OCI-LY1 (cell line): ENCODE measurements around the gene ZNF668.

Source experiments
- H2AFZ ChIP-seq: fragments of 200-600 bp; sonication (generic), shearing (Covaris generic); 2 replicates; pipeline ENCODE4 v1.6.0; 2014; ENCODE audit warnings: antibody characterized with exemption, mild to moderate bottlenecking, low read length
- H3F3A ChIP-seq: fragments of 200-600 bp; sonication (generic), shearing (Covaris generic); 2 replicates; pipeline ENCODE4 v1.6.0; 2014; ENCODE audit warnings: mild to moderate bottlenecking, antibody characterized with exemption, low read length, moderate library complexity; ENCODE audit not compliant: insufficient read depth
- H3K27ac ChIP-seq: fragments of 200-600 bp; sonication (generic); 2 replicates; pipeline ENCODE4 v1.5.1; 2014; ENCODE audit warnings: low read length, mixed run types, mild to moderate bottlenecking, low read depth; ENCODE audit not compliant: poor library complexity, severe bottlenecking
- H3K27me3 ChIP-seq: fragments of 200-600 bp; sonication (generic); 2 replicates; pipeline ENCODE4 v1.6.0; 2014; ENCODE audit warnings: antibody characterized with exemption, mild to moderate bottlenecking, low read length, moderate library complexity; ENCODE audit not compliant: insufficient read depth
- H3K36me3 ChIP-seq: fragments of 200-600 bp; sonication (generic); 2 replicates; pipeline ENCODE4 v1.6.1; 2014; ENCODE audit warnings: mild to moderate bottlenecking, antibody characterized with exemption, low read length, moderate library complexity, mixed read lengths; ENCODE audit not compliant: insufficient read depth
- H3K4me1 ChIP-seq: fragments of 200-600 bp; sonication (generic); 2 replicates; pipeline ENCODE4 v1.5.1; 2014; ENCODE audit warnings: mild to moderate bottlenecking, low read length, moderate library complexity; ENCODE audit not compliant: insufficient read depth, severe bottlenecking
- H3K4me2 ChIP-seq: fragments of 200-600 bp; sonication (generic), shearing (Covaris generic); 2 replicates; pipeline ENCODE4 v1.6.1; 2014; ENCODE audit warnings: low read length
- H3K4me3 ChIP-seq: fragments of 200-600 bp; sonication (generic); 2 replicates; pipeline ENCODE4 v1.5.1; 2014; ENCODE audit warnings: low read length, low read depth, mild to moderate bottlenecking, mixed read lengths; ENCODE audit not compliant: poor library complexity, severe bottlenecking
- H3K79me2 ChIP-seq: fragments of 200-600 bp; shearing (Covaris generic); 2 replicates; pipeline ENCODE4 v1.6.1; 2016; ENCODE audit warnings: mixed run types, low read length, mixed read lengths; ENCODE audit not compliant: insufficient read depth
- H3K9ac ChIP-seq: fragments of 200-600 bp; sonication (generic), shearing (Covaris generic); 2 replicates; pipeline ENCODE4 v1.6.1; 2014; ENCODE audit warnings: mild to moderate bottlenecking, low read length, mixed read lengths
- H3K9me2 ChIP-seq: fragments of 200-600 bp; sonication (generic), shearing (Covaris generic); 2 replicates; pipeline ENCODE4 v1.6.1; 2014; ENCODE audit warnings: low read depth, mild to moderate bottlenecking, low read length, mixed read lengths
- H3K9me3 ChIP-seq: fragments of 200-600 bp; shearing (Covaris generic); 2 replicates; pipeline ENCODE4 v1.6.1; 2014; ENCODE audit warnings: low read length, mixed read lengths
- H4K20me1 ChIP-seq: fragments of 200-600 bp; sonication (generic), shearing (Covaris generic); 2 replicates; pipeline ENCODE4 v1.6.0; 2016; ENCODE audit warnings: mild to moderate bottlenecking, low read length; ENCODE audit not compliant: insufficient read depth
- EZH2 ChIP-seq: fragments of 200-600 bp; sonication (generic), shearing (Covaris generic); IDR thresholded peaks from 2 replicates; pipeline ENCODE4 v1.8.0; 2017; ENCODE audit warnings: borderline replicate concordance, mixed run types, mild to moderate bottlenecking, antibody characterized with exemption, low read length, moderate library complexity, mixed read lengths
- TF ChIP-seq, protein P1 (sequence below): fragments of 200-600 bp; sonication (generic), shearing (Covaris generic); IDR thresholded peaks from 2 replicates; pipeline ENCODE4 v1.5.1; 2017; ENCODE audit warnings: mild to moderate bottlenecking, antibody characterized with exemption, low read length, moderate library complexity, mixed read lengths

ZNF668 gene

DNA sequence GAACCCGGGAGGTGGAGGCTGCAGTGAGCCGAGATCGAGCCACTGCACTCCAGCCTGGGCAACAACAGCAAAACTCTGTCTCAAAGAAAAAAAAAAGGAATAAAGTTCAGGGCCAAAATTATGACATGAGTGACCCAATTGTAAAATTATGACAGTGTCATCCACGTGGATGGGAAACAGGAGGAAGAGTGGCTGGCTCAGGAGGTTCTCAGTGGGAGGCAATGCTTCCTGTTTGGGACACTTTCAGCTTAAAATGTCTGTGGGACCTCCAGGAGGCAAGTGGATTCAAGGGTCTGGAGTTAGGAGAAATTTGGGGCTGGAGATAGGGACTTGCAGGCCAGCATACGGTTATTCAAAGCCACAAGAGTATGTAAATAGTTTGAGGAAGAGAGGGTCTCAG, 48.7 kb downstream of the ZNF668 start:
- Histone ChIP-seq H3F3A (no peaks in the 10 kb centered on the region), H3K27me3 (no peaks in the 10 kb centered on the region; the same call in 1 of the 2 replicates), H3K4me2 (no peak overlapping the region), H4K20me1 (no peaks in the 10 kb centered on the region), H3K79me2 (no peaks in the 10 kb centered on the region), H3K4me1 (no peaks in the 10 kb centered on the region), H3K36me3 (no peaks in the 10 kb centered on the region), H3K9me2 (no peaks in the 10 kb centered on the region), H3K9me3 (no peaks in the 10 kb centered on the region), H2AFZ (no peak overlapping the region), H3K9ac (no peak overlapping the region), H3K27ac (no peak overlapping the region), H3K4me3 (no peak overlapping the region)
- TF ChIP-seq, protein P1, sequence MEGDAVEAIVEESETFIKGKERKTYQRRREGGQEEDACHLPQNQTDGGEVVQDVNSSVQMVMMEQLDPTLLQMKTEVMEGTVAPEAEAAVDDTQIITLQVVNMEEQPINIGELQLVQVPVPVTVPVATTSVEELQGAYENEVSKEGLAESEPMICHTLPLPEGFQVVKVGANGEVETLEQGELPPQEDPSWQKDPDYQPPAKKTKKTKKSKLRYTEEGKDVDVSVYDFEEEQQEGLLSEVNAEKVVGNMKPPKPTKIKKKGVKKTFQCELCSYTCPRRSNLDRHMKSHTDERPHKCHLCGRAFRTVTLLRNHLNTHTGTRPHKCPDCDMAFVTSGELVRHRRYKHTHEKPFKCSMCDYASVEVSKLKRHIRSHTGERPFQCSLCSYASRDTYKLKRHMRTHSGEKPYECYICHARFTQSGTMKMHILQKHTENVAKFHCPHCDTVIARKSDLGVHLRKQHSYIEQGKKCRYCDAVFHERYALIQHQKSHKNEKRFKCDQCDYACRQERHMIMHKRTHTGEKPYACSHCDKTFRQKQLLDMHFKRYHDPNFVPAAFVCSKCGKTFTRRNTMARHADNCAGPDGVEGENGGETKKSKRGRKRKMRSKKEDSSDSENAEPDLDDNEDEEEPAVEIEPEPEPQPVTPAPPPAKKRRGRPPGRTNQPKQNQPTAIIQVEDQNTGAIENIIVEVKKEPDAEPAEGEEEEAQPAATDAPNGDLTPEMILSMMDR, result no peak
- no peak for TF ChIP-seq EZH2

DNA sequence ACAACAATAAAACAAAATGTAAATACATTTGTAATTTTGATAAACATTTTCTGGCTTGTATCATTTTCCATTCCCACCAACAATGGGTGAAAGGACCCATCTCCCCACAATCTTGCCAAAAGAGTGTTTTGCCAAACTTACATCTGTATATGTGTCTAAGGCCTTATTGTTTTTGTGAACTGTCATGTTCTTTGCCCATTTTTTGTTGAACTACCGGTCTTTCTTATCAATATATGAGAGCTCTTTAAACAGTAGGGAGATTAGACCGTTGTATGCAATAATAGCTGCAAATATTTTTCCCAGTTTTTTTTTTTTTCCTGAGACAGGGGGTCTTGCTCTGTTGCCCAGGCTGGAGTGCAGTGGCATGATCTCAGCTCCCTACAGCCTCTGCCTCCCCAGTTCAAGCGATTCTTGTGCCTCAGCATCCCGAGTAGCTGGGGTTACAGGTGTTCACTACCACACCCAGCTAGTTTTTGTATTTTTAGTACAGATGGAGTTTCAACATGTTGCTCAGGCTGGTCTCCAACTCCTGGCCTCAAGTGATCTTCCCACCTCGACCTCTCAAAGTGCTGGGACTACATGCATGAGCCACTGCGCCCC, 50.3 kb downstream of the ZNF668 start:
- Histone ChIP-seq H3K9me2 (no peaks in the 10 kb centered on the region), H3K36me3 (no peaks in the 10 kb centered on the region), H2AFZ (no peak overlapping the region), H4K20me1 (no peaks in the 10 kb centered on the region), H3F3A (no peaks in the 10 kb centered on the region), H3K79me2 (no peaks in the 10 kb centered on the region), H3K27me3 (no peaks in the 10 kb centered on the region; the same call in 1 of the 2 replicates), H3K9ac (no peak overlapping the region), H3K4me2 (no peak overlapping the region), H3K9me3 (no peaks in the 10 kb centered on the region), H3K27ac (no peak overlapping the region), H3K4me3 (no peak overlapping the region), H3K4me1 (no peaks in the 10 kb centered on the region)
- no peak for TF ChIP-seq EZH2
- TF ChIP-seq, protein P1, result no peak

DNA sequence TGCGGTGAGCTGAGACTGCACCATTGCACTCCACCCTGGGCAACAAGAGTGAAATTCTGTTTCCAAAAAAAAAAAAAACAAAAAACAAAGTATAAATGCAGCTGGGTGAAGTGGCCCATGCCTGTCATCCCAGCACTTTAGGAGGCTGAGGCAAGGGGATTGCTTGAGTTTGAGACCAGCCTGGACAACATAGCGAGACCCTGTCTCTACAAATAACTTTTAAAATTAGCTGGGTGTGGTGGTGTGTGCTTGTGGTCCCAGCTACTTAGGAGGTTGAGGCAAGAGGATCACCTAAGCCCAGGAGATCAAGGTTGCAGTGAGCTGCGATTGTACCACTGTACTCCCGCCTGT, 50.8 kb downstream of the ZNF668 start:
- H3K27me3 ChIP-seq, result no peaks in the 10 kb centered on the region; the same call in 1 of the 2 replicates
- TF ChIP-seq, protein P1, result no peak
- TF ChIP-seq EZH2, result no peak
- no peaks in the 10 kb centered on the region for H3K79me2 ChIP-seq
- H3K9me3 ChIP-seq, result no peaks in the 10 kb centered on the region
- H3K27ac ChIP-seq, result no peak overlapping the region
- H3K9me2 ChIP-seq, result no peaks in the 10 kb centered on the region
- no peak overlapping the region for H3K9ac ChIP-seq
- no peak overlapping the region for H3K4me3 ChIP-seq
- H3K36me3 ChIP-seq, result no peaks in the 10 kb centered on the region
- H3K4me1 ChIP-seq, result no peaks in the 10 kb centered on the region
- H3F3A ChIP-seq, result no peaks in the 10 kb centered on the region
- no peak overlapping the region for H3K4me2 ChIP-seq
- H4K20me1 ChIP-seq, result no peaks in the 10 kb centered on the region
- no peak overlapping the region for H2AFZ ChIP-seq
